ENCODE results near the gene ADCY6.

ADCY6 gene

DNA sequence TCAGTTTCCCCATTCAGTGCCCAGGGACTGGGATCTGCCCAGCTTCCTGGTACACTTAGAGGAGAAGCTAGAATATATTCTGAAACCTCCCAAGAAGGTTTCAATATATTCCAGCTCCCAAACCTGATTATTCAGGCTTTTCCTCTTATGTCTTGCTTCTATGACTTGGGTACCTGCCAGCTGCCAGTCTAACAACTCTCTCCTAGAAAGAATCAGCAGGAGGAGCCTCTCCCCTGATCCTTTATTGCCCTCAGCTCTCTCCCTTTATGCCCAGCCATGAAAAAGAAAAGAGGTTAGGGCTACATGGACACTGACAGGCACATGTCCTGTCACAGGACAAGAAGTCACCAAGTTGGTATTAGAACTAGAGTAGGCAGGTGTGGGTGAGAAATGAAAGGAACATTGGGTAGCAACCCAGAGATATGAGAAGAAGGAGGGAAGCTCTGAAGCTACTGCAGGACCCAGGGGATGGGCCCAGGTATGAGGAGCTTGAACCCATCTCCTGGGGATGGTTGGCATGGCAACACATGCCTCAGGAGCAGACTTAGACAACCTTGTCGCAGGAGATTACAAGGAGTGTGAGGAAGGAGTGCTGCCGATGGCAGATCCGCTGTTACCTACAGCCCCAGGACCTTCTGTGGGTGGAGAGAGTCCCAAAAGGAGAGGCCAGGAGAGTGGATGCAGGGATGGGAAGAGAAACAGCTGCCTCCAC, 27.4 kb upstream of the ADCY6 start:
- FAIRE-seq: no peak
- DNase-seq (ENCODE audit: extremely low spot score, insufficient read length, low read depth): no peak

DNA sequence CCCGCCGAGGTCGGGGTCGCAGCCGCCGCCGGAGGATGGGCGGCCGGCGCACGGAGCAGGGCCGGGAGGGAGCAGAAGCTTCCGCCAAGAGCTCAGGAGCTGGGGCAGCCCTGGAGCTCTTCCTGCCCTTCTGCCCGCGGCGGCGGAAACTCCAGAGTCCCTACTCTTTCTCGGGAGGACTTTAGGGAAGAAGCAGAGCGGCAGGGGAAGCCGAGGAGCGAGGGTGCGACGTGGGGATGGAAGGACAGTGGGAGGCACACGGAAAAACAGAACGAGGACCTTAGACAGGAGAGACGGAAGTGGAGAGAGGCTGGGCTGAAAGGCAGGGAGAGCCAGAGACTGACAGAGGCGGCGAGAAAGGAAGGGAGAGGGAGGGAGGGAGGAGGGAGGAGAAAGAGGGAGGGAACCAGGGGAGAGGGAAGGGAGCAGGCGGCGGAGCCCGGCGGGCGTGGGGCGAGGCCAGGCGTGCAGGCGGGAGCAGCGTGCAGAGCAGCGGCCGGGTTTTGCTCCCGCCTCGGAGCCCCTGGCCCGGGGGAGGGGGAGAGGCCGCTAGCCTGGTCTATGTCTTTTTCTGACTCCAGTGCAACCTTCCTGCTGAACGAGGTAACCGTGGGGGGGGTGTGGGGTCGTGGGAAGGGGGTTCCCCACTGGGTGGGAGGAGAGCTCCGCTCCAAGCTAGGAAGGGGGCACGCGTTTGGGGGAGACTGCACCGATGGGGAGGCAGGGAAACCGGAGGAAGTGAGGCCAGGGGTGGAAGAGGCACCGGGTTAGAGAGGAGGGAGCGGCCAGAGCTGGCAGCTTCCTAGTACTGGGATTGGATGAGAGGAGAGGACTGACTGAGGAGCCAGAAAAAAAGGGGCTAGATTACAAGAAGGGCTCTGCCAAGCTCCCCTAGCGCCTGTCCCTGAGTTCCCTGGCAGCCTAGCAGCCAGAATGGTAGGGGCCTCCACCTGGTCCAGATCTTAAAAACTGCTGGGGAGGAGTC, 26.5 kb upstream of the ADCY6 start:
- FAIRE-seq: peak; percentile 88
- DNase-seq (ENCODE audit: extremely low spot score, insufficient read length, low read depth): no peak

DNA sequence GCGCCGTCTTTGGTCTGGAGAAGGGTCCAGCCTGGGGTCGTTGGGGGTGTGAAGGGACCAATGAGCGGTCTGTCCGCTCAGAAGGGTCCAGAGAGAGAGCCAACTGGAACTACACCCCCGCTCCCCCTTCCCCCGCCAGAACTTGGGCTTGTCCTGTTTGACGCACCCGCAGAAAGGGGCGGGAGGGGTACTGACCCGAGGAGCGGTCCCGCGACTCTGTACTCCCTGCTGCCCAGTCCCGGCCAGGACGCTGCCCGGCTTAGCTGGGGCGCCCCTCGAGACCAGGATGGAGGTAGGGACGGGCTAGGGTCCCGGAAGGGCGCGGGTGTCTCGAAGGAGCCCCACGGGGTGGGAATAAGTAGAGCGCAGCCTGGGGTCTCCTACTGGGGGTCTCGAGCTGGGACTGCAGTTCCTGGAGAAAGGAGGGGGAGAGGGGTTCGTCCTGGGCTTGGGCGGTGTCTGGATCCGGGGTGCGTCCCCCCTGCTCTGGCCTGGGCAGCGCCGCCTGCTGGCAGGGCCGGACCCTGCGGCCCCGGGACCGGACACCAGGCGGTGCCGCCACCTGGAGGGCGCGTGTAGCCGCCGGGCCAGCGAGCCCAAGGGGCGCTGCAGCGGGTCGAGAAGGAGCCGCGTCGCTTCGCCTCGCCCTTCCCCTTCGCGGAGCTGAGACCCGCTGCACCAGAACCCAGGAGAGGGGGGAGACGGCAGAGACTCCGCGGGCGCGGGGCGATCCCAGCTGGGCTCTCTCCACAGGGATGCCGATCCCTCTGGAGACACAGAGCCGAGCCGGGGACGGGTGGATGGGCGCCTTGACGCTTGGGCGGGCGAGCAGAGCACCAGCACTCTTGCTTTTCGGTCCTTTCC, 25.6 kb upstream of the ADCY6 start:
- FAIRE-seq (peak; percentile 85), DNase-seq (ENCODE audit: extremely low spot score, insufficient read length, low read depth) (peak; percentile 90)

DNA sequence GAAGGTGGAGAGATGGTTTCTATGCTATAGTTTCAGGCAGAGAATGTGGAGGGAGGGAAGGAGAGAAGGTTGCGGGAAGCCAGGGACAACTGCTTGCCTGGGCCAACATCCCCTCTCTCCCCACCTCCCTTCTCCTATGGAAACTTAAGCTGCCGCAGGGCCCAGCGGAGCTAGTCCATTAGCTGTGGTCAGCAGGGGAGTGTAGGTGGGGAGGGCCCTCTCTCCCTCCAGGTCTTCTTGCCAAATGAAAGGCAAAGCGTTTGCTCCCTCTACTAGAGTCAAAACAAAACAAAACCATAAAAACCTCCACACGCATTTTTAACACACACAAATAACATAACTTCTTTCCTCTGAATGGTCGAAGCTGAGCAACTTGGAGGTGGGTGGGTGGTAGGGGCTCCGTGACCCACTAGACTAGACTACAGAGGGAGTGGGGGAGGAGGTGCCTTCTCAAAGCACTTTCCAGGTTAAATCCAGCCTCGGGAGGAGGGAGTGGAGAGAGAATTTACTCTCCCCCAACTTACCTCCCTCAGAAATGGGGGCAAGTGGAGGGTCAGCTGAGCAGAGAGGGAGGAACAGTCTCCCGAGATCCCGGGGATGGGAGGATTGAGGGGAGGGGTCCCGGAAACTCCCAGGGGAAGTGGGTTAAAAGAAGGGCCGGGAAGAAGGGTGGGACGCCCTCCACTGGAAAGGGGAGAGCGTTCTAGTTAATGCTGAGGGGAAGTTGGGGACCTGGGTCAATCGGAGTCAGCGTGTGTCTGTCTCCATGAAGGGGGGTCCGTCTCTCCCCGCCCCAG, 24.8 kb upstream of the ADCY6 start:
- FAIRE-seq: no peak

DNA sequence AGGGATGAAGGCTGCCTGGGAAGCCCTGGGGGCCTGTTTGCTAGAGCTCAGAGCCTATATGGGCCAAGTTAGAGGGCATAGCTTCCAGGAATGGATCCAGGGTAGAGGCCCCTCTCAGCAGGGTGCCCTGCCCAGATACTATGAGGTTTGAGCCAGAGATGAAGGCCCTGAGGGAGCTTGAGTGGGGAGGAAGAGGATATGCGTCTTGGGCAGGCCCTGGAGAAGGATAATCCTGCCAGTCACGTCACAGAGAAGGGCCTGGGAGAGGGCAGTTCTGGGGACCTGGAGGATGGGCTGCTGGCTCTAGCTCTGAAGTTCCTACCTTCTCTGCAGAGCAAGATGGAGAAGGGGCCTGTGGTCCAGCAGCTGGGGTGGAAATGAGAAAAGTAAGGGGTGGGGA, 23.5 kb upstream of the ADCY6 start:
- DNase-seq (ENCODE audit: extremely low spot score, insufficient read length, low read depth) (no peak), FAIRE-seq (no peak)

More for the DNA sequence above, 24.8 kb upstream of the ADCY6 start:
- DNase-seq (ENCODE audit: extremely low spot score, insufficient read length, low read depth): no peak

DNA sequence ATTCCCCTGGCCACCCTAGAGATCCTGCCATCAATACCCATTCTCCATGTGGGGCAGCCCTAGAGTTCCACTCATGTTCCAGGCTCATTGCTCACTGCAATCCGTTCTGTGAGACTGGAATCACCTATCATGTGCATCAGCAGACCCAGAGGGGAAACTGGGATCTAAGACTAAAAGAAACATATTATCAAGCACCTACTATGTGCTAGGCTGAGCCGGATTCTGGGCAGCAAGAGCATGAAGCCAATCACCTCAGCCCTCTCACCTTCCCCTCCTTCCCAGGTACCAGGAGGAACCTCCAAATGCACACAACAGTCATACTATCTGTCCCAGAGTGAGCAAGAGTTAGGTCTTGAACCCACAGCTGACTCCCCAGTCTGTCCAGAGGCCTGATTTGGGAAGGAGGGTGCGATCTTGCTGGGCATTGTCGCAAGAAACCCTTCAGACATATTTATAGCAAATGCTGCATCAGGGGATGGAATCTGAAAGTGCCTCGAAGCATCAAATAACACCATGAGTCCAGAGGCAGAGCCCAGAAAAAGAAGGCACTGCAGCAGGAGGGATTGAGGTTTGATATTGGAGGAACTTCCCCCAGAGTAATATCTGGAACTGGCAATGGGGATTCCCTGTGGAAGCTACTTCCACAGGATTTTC, 22.7 kb upstream of the ADCY6 start:
- DNase-seq (ENCODE audit: extremely low spot score, insufficient read length, low read depth): no peak
- no peak for FAIRE-seq

DNA sequence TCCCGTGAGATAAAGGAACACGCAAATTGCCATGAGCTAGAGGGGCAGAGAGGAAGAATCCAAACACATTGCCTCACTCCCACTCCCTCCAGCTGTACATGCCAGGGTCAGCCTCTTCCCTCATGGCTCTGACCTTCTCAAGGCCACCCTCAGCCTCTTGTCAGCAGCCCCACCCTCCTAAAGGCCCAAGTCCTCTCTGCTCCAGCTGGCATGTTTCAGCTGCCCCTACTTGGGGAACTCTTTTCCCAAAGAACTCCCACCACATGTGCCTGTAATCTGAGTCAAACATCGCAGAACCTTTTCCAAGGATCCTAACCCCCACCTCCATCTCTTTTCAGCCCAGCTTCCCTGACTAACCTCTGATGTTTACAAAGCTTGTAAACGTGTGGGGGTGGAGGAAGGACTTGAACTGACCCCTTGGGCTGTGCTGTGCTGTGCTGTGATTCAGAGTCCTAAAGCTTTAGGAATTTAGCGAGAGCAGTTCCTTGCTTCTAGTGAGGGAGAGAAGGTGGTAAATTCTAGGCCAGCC, 22.1 kb upstream of the ADCY6 start:
- FAIRE-seq: no peak
- DNase-seq (ENCODE audit: extremely low spot score, insufficient read length, low read depth): no peak

DNA sequence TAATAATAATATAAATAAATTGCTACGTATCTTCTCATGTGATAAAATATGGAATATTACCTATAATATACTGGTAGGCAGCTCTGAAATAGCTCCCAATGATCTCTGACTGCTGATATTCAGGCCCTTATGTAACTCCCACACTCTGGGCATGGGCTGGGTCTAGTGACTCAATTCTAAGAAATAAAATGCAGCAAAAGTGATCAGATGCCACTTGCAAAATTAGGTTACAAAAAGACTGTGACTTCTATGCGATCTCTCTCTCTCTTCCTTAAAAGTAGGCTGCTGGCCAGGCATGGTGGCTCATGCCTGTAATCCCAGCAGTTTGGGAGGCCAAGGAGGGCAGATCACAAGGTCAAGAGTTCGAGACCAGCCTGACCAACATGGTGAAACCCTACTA, 19.1 kb upstream of the ADCY6 start:
- DNase-seq (ENCODE audit: extremely low spot score, insufficient read length, low read depth): no peak
- no peak for FAIRE-seq

DNA sequence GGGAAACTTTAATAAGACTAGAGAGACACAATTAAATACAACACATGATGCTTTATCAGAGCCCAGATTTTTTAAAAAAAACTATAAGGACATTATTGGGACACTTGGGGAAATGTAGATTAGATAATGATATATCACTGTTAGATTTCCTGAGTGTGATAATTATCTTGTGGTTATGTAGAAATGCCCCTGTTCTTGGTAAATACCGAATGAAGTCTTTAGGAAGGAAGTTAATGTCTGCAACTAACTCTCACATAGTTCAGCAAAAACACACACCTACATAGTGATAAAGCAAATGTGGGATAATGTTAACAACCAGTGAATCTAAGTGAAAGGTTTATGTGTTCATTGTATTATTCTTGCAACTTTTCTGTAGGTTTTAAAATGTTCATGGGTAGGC, 14.8 kb upstream of the ADCY6 start:
- no peak for FAIRE-seq
- DNase-seq (ENCODE audit: extremely low spot score, insufficient read length, low read depth): no peak

DNA sequence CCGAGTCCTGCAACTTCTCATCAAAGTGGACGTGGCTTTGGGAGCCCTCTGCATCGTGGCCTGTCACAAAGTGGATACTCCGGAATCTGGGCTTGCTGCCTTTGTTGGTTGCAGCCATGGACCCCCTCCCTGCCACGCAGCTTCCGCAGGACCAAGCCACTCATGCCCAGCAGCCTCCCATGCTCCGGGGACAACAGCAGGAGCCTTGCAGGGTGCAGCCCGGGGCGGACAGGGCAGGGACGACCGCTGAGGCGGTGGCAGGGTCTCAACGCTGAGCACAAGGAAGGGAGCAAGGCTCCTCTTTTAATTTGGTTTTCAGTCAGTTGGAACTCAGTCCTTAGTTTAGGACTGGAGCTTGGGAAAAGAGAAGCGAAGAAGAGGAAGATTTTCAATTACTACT, 12.1 kb upstream of the ADCY6 start:
- no peak for DNase-seq (ENCODE audit: extremely low spot score, insufficient read length, low read depth)
- FAIRE-seq: no peak

DNA sequence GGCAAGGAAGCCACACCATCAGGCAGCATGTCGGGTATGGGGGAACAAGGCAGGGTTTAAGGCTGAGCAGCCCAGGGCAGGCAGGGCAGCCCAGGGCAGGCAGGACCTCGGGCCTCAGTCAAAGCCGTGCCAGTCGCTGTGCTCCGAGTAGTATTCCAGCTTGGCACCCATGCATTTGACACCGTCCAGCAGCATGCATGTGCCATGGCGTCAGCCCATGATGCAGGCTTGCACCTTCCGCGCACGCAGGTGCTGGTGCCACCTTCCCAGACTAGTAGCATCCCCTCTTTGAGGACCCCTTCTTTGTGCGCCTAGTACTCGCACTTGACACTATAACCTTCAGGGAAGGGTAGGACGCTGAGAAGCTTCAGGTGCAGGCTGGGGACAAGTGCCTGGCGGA, 11.6 kb upstream of the ADCY6 start:
- no peak for DNase-seq (ENCODE audit: extremely low spot score, insufficient read length, low read depth)
- FAIRE-seq: no peak

DNA sequence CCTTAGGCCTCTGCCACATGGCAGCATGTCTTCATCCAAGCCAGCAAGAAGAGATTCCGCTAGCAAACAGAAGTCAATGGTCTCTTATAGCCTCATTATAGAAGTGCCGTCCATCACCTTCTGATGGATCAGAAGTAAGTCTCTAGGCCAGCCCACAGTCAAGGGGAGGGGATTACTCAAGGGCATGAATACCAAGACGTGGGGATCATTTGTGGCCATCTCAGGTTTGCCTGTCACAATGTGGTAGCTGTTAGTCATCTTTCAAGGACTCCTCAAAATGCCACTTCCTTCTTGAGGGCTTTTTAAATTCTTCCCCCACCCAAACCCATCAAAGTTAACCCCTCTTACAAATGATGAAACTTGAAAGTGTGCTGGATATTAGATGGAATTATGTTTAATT, 8.1 kb upstream of the ADCY6 start:
- DNase-seq (ENCODE audit: extremely low spot score, insufficient read length, low read depth): no peak
- FAIRE-seq: no peak

DNA sequence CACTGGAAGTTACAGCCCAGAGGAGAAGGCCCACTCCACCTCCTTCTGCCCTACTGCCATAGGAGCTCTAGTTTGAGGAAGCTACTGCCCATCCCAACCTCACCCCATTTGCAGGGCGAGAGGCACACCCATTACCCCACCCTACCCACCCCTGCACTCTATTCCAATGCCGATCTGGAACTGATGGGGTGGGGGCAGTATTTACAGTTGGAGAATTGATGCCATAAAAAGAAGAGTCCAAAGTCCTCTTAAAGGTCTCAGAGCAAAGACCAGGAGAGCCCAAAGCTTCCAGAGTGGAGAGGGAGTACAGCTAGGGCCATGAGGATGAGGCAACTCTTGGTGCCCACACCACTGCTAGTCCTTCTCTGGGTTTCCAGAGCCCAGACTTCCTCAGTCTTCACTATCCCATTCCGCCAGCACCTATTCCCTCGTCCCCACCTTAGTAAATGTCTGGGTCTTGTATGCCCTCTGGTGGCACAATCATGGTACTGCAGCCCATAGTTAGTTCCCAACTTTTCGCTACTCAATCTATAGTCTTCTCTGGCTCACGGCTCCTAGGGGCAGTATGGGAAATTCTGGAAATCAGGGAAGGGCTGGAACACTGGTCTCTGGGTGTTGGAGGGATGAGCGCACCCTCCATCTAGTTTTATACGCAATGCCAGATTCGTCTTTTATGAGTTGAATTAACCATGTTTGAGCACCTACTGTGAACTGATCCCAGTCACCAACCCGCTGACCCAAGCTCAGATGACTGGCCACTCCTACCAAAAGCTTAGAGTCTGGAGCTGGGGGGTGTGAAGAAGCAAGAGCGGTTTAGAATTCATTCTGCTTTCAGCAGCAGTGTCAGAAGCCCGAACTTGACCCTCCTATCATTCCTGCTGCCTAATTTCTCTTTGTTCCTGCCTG, 6.9 kb upstream of the ADCY6 start:
- no peak for DNase-seq (ENCODE audit: extremely low spot score, insufficient read length, low read depth)
- FAIRE-seq: peak; percentile 88

DNA sequence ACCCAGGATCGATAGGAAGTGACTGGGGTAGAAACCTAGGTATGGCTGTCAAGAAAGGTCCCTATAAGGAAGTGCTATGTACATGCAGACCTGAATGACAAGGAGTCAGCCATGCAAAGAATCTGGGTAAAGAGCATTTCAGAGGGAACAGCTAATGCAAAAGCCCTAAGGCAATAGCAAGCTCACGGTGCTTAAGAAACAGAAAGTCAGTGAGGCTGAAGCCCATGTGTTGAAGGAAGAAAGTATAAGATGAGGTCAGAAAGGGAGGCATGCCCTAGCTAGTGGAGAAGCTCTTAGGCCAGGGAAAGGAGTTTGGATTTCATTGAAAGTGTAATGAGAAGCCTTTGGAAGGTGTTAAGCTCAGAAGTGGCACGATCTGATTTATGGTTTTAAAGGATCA, 6.0 kb upstream of the ADCY6 start:
- DNase-seq (ENCODE audit: extremely low spot score, insufficient read length, low read depth) (no peak), FAIRE-seq (no peak)

DNA sequence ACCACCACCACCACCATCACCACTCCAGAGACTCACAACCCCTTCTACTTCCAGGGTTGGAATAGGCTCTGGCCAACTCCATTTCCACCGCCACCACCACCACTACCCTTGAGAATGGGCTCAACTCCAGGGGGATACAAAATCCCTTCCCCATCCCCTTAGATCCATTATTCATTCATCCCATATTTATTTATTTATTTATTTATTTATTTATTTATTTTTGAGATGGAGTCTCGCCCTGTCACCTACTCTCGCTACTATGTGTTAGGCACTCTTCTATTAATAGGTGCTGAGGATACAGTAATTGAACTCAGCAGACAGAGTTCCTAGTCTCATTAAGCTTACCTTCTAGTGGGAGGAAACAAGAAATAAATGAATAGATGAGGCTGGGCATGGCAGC, 4.8 kb upstream of the ADCY6 start:
- DNase-seq (ENCODE audit: extremely low spot score, insufficient read length, low read depth) (no peak), FAIRE-seq (no peak)

DNA sequence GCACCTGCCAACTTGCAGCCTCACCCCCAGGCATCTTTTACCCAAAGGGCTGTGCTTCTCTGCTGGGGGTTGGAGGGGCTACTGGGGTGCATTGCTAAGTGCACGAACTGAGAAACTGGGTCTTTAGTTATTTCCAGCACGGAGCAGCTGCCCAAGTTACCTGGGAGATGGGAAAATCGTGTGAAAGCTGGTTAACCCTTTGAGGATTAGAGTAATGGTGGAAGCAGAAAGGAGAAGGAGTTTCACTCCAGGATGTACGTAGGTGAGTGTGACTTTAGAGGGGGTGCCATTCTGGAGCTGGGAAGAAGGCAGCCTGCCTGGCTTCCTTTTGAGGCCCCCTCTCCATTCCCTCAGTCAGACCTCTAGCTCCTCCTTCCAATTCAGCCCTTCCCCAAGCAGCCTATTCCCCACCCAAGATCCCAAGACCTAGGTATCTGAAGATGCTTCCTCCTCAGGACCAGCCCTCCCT, 1.0 kb upstream of the ADCY6 start:
- no peak for DNase-seq (ENCODE audit: extremely low spot score, insufficient read length, low read depth)
- FAIRE-seq: no peak

DNA sequence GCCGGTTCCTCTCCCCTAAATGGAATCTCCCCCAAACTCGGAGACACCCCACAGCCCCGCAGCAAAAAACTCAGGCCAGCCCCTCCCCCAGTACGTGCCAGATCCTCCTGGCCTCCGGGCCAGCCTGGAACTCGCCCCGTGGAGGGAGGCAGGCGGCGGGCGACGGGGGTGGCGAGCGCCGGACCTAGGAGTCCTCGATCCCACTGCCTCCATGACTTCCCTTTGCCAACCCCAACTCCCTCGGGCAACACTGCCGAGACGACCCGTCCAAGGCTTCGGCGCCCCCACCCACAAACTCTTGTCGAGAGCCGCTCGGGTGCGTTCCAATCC, 400 bp downstream of the ADCY6 start:
- FAIRE-seq (no peak), DNase-seq (ENCODE audit: extremely low spot score, insufficient read length, low read depth) (no peak)

Measured in GM18507 (cell line).